HepG2 (cell line): ENCODE results near the gene PCDHB2. TPM values are rescaled to one million over a fixed set of nuclear protein-coding genes. Genes with fewer than 3 reads are reported as not detected.

Experiments
- ELF1 ChIP-seq: sonication (generic); formaldehyde crosslinking; IDR thresholded peaks from 2 replicates; pipeline ENCODE4 v1.4.0; 2020; ENCODE audit warnings: missing genetic modification reagents
- FOSL2 ChIP-seq: sonication (generic); formaldehyde crosslinking; IDR thresholded peaks from 2 replicates; pipeline ENCODE4 v1.4.0; 2020; ENCODE audit warnings: missing genetic modification reagents
- MXD4 ChIP-seq: IDR thresholded peaks from 2 replicates; pipeline ENCODE4 v1.6.1; 2016; ENCODE audit warnings: mild to moderate bottlenecking, missing biosample characterization, missing genetic modification reagents
- NCOA5 ChIP-seq: sonication (generic); formaldehyde crosslinking; IDR thresholded peaks from 2 replicates; pipeline ENCODE4 v1.4.0; 2020; ENCODE audit warnings: missing genetic modification reagents
- NFIB ChIP-seq: sonication (generic); formaldehyde crosslinking; IDR thresholded peaks from 2 replicates; pipeline ENCODE4 v1.9.0; 2021; ENCODE audit warnings: missing genetic modification reagents, mild to moderate bottlenecking, borderline replicate concordance
- NFYC ChIP-seq: IDR thresholded peaks from 2 replicates; pipeline ENCODE4 v1.6.1; 2016; ENCODE audit warnings: missing genetic modification reagents, missing compliant biosample characterization
- PHF21A ChIP-seq: sonication (generic); formaldehyde crosslinking; IDR thresholded peaks from 2 replicates; pipeline ENCODE4 v1.5.0; 2020; ENCODE audit warnings: mild to moderate bottlenecking, missing genetic modification reagents
- POLR2G ChIP-seq: fragments of 200-400 bp; formaldehyde crosslinking; IDR thresholded peaks from 2 replicates; pipeline ENCODE4 v1.6.1; 2018; ENCODE audit warnings: mild to moderate bottlenecking, low read depth, low read length, moderate library complexity
- RFX3 ChIP-seq: IDR thresholded peaks from 2 replicates; pipeline ENCODE4 v1.6.1; 2016; ENCODE audit warnings: missing biosample characterization, missing genetic modification reagents
- SMAD3 ChIP-seq: sonication (generic); formaldehyde crosslinking; IDR thresholded peaks from 2 replicates; pipeline ENCODE4 v1.4.0; 2020; ENCODE audit warnings: missing genetic modification reagents
- SRSF1 ChIP-seq: fragments of 200-400 bp; formaldehyde crosslinking; optimal IDR thresholded peaks from 2 replicates; pipeline ENCODE3; 2017; ENCODE audit warnings: mild to moderate bottlenecking, low read depth, low read length, moderate library complexity
- TRIM24 ChIP-seq: sonication (generic); formaldehyde crosslinking; IDR thresholded peaks from 2 replicates; pipeline ENCODE4 v1.8.0; 2022; ENCODE audit warnings: mild to moderate bottlenecking, missing genetic modification reagents
- YY1 ChIP-seq: IDR thresholded peaks from 2 replicates; pipeline ENCODE4 v1.6.1; 2011; ENCODE audit warnings: low read length, low read depth, moderate library complexity, mild to moderate bottlenecking; ENCODE audit not compliant: insufficient read depth, insufficient replicate concordance
- ZBTB1 ChIP-seq: sonication (generic); formaldehyde crosslinking; IDR thresholded peaks from 2 replicates; pipeline ENCODE4 v1.4.0; 2020; ENCODE audit warnings: missing genetic modification reagents, borderline replicate concordance
- ZBTB7B ChIP-seq: sonication (generic); formaldehyde crosslinking; IDR thresholded peaks from 2 replicates; pipeline ENCODE4 v1.4.0; 2020; ENCODE audit warnings: missing genetic modification reagents
- ZC3H4 ChIP-seq: sonication (generic); formaldehyde crosslinking; IDR thresholded peaks from 2 replicates; pipeline ENCODE4 v1.4.0; 2020; ENCODE audit warnings: missing genetic modification reagents, borderline replicate concordance
- ZEB1 ChIP-seq: IDR thresholded peaks from 2 replicates; pipeline ENCODE4 v1.6.1; 2012; ENCODE audit warnings: mild to moderate bottlenecking, low read depth, inconsistent platforms; ENCODE audit not compliant: insufficient replicate concordance
- ZFP1 ChIP-seq: IDR thresholded peaks from 2 replicates; pipeline ENCODE4 v1.6.1; 2016
- ZNF598 ChIP-seq: sonication (generic); formaldehyde crosslinking; IDR thresholded peaks from 2 replicates; pipeline ENCODE4 v1.5.1; 2020; ENCODE audit warnings: mild to moderate bottlenecking, missing genetic modification reagents, borderline replicate concordance
- ZNF614 ChIP-seq: IDR thresholded peaks from 2 replicates; pipeline ENCODE4 v1.6.1; 2018; ENCODE audit warnings: missing biosample characterization, missing genetic modification reagents, inconsistent platforms, borderline replicate concordance
- ZNF788 ChIP-seq: sonication (generic); formaldehyde crosslinking; IDR thresholded peaks from 2 replicates; pipeline ENCODE4 v1.5.0; 2020; ENCODE audit warnings: mild to moderate bottlenecking, missing genetic modification reagents, borderline replicate concordance
- ZSCAN20 ChIP-seq: sonication (generic); formaldehyde crosslinking; IDR thresholded peaks from 2 replicates; pipeline ENCODE4 v1.4.0; 2020; ENCODE audit warnings: missing genetic modification reagents, mild to moderate bottlenecking, borderline replicate concordance
- ZSCAN30 ChIP-seq: sonication (generic); formaldehyde crosslinking; IDR thresholded peaks from 2 replicates; pipeline ENCODE4 v1.5.0; 2020; ENCODE audit warnings: mild to moderate bottlenecking, missing genetic modification reagents
- polyA plus RNA-seq, 8 experiments: library from polyadenylated mRNA; depleted of rRNA in 3 of 8; stranded (reverse) in 7 of 8; unstranded in 1 of 8; fragments of >200 nt; fragmentation: Illumina TruSeq in 4 of 8; extraction: Trizol in 4 of 8; gene quantifications; 2 replicates each; pipeline versions ENCODE4 v1.2.1 to v1.2.3, GENCODE V29; 2011 to 2016; ENCODE audit warnings: low read depth in 4 of 8, missing spikeins in 1 of 8, mixed read lengths in 1 of 8; ENCODE audit not compliant: insufficient read depth in 1 of 8
- total RNA-seq, 5 experiments: library from RNA; depleted of rRNA; stranded (reverse); fragments of >200 nt; fragmentation: Illumina TruSeq; extraction: Trizol; gene quantifications; 2 replicates each; pipeline ENCODE4 v1.2.3, GENCODE V29; 2016; ENCODE audit warnings: low read depth in 1 of 5
- TF ChIP-seq, protein P1 (sequence below): IDR thresholded peaks from 2 replicates; pipeline ENCODE4 v1.6.1; 2012; ENCODE audit warnings: low read depth, low read length, improper control_type of control experiment
- TF ChIP-seq, protein P2 (sequence below): fragments of 450-650 bp; IDR thresholded peaks from 2 replicates; pipeline ENCODE4 v1.6.1; 2017; ENCODE audit warnings: mild to moderate bottlenecking
- TF ChIP-seq, protein P3 (sequence below): sonication (generic); formaldehyde crosslinking; IDR thresholded peaks from 2 replicates; pipeline ENCODE4 v1.5.0; 2020; ENCODE audit warnings: mild to moderate bottlenecking, missing genetic modification reagents

PCDHB2 gene
- total and polyA plus RNA-seq, 2 of the 13 experiments (the other 11 are each of a cell fraction or from before 2014, with no cell fraction given): 7.1 to 7.5 TPM

DNA sequence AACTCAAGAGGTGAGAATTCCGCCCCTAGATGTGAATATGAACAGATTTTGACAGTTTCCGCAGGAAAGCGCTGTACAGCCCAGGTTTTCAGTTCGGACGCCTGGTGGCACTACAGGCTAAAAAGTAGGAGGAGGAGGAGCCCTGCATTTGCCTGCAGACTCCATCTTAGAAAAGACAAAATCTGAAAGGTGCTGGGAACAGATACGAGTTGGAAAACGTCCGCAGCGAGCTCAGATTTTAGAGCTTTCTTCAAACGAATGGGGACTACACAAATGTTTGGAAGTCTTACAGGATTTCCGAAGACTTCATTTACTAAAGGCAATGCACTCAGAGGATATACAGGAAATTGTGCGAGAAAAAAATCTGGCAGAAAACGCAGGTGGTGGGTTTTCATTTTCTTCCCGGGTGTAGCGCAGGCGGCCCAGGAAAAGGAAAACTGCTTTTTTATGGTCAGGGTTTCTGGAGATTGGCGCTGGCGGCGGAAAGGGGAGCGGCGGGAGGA is 9.9 kb upstream of the PCDHB2 start (continued):
- TF ChIP-seq, protein P1, sequence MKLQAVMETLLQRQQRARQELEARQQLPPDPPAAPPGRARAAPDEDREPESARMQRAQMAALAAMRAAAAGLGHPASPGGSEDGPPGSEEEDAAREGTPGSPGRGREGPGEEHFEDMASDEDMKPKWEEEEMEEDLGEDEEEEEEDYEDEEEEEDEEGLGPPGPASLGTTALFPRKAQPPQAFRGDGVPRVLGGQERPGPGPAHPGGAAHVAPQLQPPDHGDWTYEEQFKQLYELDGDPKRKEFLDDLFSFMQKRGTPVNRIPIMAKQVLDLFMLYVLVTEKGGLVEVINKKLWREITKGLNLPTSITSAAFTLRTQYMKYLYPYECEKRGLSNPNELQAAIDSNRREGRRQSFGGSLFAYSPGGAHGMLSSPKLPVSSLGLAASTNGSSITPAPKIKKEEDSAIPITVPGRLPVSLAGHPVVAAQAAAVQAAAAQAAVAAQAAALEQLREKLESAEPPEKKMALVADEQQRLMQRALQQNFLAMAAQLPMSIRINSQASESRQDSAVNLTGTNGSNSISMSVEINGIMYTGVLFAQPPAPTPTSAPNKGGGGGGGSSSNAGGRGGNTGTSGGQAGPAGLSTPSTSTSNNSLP: 0 out of 2 replicates have a peak, but pooled peaks have one; percentile 25
- no peak for TF ChIP-seq TRIM24 (CRISPR knock-in tag)
- no peak for TF ChIP-seq ZBTB1 (CRISPR knock-in tag)
- no peak for TF ChIP-seq NFYC
- TF ChIP-seq ZSCAN20: no peak
- TF ChIP-seq FOSL2 (CRISPR knock-in tag): no peak
- no peak for TF ChIP-seq RFX3 (CRISPR knock-in tag)
- no peak for TF ChIP-seq ELF1
- TF ChIP-seq ZNF598: 0 out of 2 replicates have a peak, but pooled peaks have one; percentile 12
- TF ChIP-seq SMAD3 (CRISPR knock-in tag): 0 out of 2 replicates have a peak, but pooled peaks have one; percentile 22
- TF ChIP-seq POLR2G: peak; percentile 74
- TF ChIP-seq NFIB: no peak
- TF ChIP-seq NCOA5 (CRISPR knock-in tag): no peak
- no peak for TF ChIP-seq ZEB1
- no peak for TF ChIP-seq ZBTB7B
- no peak for TF ChIP-seq PHF21A (CRISPR knock-in tag)
- peak; percentile 83 for TF ChIP-seq YY1
- no peak; the same call in 1 of the 2 replicates for TF ChIP-seq ZNF788 (CRISPR knock-in tag)
- no peak for TF ChIP-seq ZNF614 (CRISPR knock-in tag)
- TF ChIP-seq, protein P2, sequence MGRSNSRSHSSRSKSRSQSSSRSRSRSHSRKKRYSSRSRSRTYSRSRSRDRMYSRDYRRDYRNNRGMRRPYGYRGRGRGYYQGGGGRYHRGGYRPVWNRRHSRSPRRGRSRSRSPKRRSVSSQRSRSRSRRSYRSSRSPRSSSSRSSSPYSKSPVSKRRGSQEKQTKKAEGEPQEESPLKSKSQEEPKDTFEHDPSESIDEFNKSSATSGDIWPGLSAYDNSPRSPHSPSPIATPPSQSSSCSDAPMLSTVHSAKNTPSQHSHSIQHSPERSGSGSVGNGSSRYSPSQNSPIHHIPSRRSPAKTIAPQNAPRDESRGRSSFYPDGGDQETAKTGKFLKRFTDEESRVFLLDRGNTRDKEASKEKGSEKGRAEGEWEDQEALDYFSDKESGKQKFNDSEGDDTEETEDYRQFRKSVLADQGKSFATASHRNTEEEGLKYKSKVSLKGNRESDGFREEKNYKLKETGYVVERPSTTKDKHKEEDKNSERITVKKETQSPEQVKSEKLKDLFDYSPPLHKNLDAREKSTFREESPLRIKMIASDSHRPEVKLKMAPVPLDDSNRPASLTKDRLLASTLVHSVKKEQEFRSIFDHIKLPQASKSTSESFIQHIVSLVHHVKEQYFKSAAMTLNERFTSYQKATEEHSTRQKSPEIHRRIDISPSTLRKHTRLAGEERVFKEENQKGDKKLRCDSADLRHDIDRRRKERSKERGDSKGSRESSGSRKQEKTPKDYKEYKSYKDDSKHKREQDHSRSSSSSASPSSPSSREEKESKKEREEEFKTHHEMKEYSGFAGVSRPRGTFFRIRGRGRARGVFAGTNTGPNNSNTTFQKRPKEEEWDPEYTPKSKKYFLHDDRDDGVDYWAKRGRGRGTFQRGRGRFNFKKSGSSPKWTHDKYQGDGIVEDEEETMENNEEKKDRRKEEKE: no peak
- TF ChIP-seq ZSCAN30 (CRISPR knock-in tag): no peak
- TF ChIP-seq SRSF1: no peak
- TF ChIP-seq ZFP1 (CRISPR knock-in tag): no peak
- no peak for TF ChIP-seq MXD4
- TF ChIP-seq, protein P3, sequence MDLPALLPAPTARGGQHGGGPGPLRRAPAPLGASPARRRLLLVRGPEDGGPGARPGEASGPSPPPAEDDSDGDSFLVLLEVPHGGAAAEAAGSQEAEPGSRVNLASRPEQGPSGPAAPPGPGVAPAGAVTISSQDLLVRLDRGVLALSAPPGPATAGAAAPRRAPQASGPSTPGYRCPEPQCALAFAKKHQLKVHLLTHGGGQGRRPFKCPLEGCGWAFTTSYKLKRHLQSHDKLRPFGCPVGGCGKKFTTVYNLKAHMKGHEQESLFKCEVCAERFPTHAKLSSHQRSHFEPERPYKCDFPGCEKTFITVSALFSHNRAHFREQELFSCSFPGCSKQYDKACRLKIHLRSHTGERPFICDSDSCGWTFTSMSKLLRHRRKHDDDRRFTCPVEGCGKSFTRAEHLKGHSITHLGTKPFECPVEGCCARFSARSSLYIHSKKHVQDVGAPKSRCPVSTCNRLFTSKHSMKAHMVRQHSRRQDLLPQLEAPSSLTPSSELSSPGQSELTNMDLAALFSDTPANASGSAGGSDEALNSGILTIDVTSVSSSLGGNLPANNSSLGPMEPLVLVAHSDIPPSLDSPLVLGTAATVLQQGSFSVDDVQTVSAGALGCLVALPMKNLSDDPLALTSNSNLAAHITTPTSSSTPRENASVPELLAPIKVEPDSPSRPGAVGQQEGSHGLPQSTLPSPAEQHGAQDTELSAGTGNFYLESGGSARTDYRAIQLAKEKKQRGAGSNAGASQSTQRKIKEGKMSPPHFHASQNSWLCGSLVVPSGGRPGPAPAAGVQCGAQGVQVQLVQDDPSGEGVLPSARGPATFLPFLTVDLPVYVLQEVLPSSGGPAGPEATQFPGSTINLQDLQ: no peak
- no peak for TF ChIP-seq ZC3H4
